HL-60 (cell line): ENCODE data around the gene USH2A.

Experiments used
- DNase-seq, 2 experiments: peaks; one replicate each; pipeline ENCODE4 v3.0.0-alpha.2; 2010 to 2020; ENCODE audit warnings: low read depth in 1 of 2, low spot score in 1 of 2
- H3K27ac ChIP-seq: fragments of 250-450 bp; sonication (Bioruptor Pico); replicated peaks from 2 replicates; pipeline ENCODE4 v1.5.1; 2020; ENCODE audit warnings: mild to moderate bottlenecking, moderate library complexity
- H3K27me3 ChIP-seq: fragments of 250-450 bp; sonication (Bioruptor Pico); 2 replicates; pipeline ENCODE4 v1.5.1; 2021; ENCODE audit warnings: mild to moderate bottlenecking, moderate library complexity; ENCODE audit not compliant: insufficient read depth, poor library complexity, severe bottlenecking
- H3K4me3 ChIP-seq: replicated peaks from 2 replicates; pipeline ENCODE4 v1.5.1; 2011; ENCODE audit warnings: mild to moderate bottlenecking, control low read depth, low read length; ENCODE audit not compliant: insufficient read depth
- GABPA ChIP-seq: IDR thresholded peaks from 2 replicates; pipeline ENCODE4 v1.6.1; 2012; ENCODE audit warnings: low read depth
- POLR2AphosphoS5 ChIP-seq: IDR thresholded peaks from 2 replicates; pipeline ENCODE4 v1.6.1; 2012; ENCODE audit warnings: low read depth
- SPI1 ChIP-seq: IDR thresholded peaks from 2 replicates; pipeline ENCODE4 v1.6.1; 2012; ENCODE audit warnings: low read depth, mild to moderate bottlenecking, borderline replicate concordance
- TF ChIP-seq, protein P1 (sequence below): IDR thresholded peaks from one replicate; pipeline ENCODE4 v1.5.1; 2011; ENCODE audit warnings: low read length, control low read depth, inconsistent platforms; ENCODE audit not compliant: insufficient read depth
- TF ChIP-seq, protein P2 (sequence below): IDR thresholded peaks from 2 replicates; pipeline ENCODE4 v1.6.1; 2012; ENCODE audit warnings: low read depth; ENCODE audit not compliant: insufficient replicate concordance

The USH2A gene

DNA sequence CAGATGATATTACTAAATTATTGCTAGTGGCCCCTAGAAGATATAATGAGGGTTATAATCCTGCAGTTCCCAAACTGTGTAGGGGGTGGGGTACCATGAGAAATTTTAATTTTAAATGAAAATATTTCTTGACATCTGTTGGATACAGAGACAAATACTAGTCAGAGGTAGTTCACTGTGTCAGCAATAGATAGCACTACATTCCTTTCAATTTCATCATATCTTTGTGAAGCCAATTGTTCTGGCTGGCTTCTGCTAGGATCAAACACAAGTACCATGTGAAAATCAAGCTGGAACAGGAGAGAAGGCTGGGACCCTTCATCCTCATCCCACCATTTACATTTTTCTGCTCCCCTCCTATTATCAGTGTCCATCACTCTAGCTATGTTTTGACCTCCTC, 208.1 kb downstream of the USH2A start:
- TF ChIP-seq POLR2AphosphoS5 = no peak
- TF ChIP-seq, protein P1, sequence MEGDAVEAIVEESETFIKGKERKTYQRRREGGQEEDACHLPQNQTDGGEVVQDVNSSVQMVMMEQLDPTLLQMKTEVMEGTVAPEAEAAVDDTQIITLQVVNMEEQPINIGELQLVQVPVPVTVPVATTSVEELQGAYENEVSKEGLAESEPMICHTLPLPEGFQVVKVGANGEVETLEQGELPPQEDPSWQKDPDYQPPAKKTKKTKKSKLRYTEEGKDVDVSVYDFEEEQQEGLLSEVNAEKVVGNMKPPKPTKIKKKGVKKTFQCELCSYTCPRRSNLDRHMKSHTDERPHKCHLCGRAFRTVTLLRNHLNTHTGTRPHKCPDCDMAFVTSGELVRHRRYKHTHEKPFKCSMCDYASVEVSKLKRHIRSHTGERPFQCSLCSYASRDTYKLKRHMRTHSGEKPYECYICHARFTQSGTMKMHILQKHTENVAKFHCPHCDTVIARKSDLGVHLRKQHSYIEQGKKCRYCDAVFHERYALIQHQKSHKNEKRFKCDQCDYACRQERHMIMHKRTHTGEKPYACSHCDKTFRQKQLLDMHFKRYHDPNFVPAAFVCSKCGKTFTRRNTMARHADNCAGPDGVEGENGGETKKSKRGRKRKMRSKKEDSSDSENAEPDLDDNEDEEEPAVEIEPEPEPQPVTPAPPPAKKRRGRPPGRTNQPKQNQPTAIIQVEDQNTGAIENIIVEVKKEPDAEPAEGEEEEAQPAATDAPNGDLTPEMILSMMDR = no peak
- no peak overlapping the region for H3K27ac ChIP-seq
- H3K27me3 ChIP-seq = no peaks in the 10 kb centered on the region
- H3K4me3 ChIP-seq = no peak overlapping the region
- no peak for DNase-seq

DNA sequence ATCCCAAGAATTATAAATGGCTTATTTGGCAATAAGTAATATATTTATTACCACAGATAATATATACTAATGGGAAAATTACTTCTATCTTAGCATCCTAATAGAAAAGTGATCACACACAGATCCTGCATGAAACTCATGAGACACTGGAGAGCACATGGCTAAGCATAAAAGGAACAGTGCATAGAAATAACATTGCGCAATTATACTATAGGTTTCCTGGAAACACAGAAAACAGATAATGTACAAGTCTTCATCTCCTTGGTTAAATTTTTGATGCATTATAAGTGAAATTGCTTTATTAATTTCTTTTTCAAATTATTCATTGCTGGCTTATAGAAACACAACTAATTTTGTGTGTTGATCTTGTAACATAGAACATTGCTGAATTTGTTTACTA, 210.4 kb downstream of the USH2A start:
- no peak for DNase-seq
- no peak overlapping the region for H3K4me3 ChIP-seq
- no peaks in the 10 kb centered on the region for H3K27me3 ChIP-seq
- TF ChIP-seq POLR2AphosphoS5 (no peak), GABPA (no peak), SPI1 (no peak)
- TF ChIP-seq, protein P2, sequence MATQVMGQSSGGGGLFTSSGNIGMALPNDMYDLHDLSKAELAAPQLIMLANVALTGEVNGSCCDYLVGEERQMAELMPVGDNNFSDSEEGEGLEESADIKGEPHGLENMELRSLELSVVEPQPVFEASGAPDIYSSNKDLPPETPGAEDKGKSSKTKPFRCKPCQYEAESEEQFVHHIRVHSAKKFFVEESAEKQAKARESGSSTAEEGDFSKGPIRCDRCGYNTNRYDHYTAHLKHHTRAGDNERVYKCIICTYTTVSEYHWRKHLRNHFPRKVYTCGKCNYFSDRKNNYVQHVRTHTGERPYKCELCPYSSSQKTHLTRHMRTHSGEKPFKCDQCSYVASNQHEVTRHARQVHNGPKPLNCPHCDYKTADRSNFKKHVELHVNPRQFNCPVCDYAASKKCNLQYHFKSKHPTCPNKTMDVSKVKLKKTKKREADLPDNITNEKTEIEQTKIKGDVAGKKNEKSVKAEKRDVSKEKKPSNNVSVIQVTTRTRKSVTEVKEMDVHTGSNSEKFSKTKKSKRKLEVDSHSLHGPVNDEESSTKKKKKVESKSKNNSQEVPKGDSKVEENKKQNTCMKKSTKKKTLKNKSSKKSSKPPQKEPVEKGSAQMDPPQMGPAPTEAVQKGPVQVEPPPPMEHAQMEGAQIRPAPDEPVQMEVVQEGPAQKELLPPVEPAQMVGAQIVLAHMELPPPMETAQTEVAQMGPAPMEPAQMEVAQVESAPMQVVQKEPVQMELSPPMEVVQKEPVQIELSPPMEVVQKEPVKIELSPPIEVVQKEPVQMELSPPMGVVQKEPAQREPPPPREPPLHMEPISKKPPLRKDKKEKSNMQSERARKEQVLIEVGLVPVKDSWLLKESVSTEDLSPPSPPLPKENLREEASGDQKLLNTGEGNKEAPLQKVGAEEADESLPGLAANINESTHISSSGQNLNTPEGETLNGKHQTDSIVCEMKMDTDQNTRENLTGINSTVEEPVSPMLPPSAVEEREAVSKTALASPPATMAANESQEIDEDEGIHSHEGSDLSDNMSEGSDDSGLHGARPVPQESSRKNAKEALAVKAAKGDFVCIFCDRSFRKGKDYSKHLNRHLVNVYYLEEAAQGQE = no peak
- TF ChIP-seq, protein P1 = no peak
- H3K27ac ChIP-seq = no peak overlapping the region

DNA sequence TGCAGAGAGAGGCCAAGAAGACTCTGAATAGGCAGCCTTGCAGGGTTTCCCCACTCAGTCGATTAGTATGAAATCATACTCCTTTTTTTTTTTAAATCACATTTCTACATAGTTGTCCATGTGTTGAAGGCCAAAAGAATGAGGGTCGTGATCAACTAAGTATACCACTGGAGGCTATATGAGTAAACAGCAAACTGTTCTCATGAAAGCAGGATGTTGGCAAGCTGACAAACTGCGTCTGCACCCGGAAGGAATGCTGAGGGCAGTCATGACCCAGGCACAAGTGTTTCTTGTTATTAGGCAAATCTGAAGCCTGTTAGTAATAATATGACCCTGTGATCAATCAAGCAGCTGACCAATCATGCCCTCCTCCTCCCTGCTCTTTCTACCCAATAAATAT, 213.2 kb downstream of the USH2A start:
- H3K27ac ChIP-seq = no peak overlapping the region
- H3K27me3 ChIP-seq = no peaks in the 10 kb centered on the region
- no peak for DNase-seq
- TF ChIP-seq GABPA = no peak
- TF ChIP-seq, protein P2 = no peak
- no peak overlapping the region for H3K4me3 ChIP-seq

DNA sequence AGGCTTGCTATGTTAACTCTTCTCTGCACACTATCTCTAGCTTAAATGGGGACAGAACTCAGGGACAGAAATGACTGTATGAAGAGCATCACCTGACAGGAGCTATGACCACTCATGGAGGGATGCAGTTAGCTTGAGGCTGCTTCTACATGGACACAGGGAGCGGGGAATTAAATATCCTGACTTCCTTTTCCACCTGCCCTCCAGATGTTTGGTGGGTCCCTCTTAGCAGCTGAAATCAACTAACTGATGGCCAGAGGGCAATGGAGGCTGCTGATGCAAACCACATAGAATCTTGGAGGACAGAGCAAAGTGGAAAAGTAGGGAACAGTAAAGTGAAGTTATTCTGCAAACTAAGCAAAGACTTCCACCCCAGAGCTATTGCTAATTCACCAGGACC, 214.1 kb downstream of the USH2A start:
- DNase-seq = no peak
- TF ChIP-seq, protein P1 = no peak
- TF ChIP-seq, protein P2 = no peak
- TF ChIP-seq SPI1 (no peak), GABPA (no peak), POLR2AphosphoS5 (no peak)
- Histone ChIP-seq H3K4me3 (no peak overlapping the region), H3K27ac (no peak overlapping the region), H3K27me3 (peaks cover 2% of the 10 kb centered on the region)
